Retinal pigment epithelial cell (primary cell): ENCODE results near the gene FRMD6.

Experiments used
- DNase-seq: peaks from one replicate; pipeline ENCODE4 v3.0.0-alpha.2; 2010; ENCODE audit warnings: low read depth
- H3K4me3 ChIP-seq: 2 replicates; pipeline ENCODE4 v1.5.1; 2011; ENCODE audit warnings: mild to moderate bottlenecking, low read length, control low read depth, moderate library complexity
- CTCF ChIP-seq: conservative IDR thresholded peaks from 2 replicates; pipeline ENCODE4 v1.5.1; 2011; ENCODE audit warnings: low read depth, low read length, control low read depth, inconsistent platforms

FRMD6 gene

GRCh38 chr14:51715742-51716141 is 64.0 kb downstream of the FRMD6 start:
- no peak for TF ChIP-seq CTCF
- no peak for DNase-seq
- no peak overlapping the region for H3K4me3 ChIP-seq

GRCh38 chr14:51716610-51717009 is 64.9 kb downstream of the FRMD6 start:
- peak; percentile 2 for DNase-seq
- TF ChIP-seq CTCF, result no peak
- no peak overlapping the region for H3K4me3 ChIP-seq

- no peak for DNase-seq
- TF ChIP-seq CTCF, result no peak
Observed at GRCh38 chr14:51717766-51718165, 66.1 kb downstream of the FRMD6 start.

GRCh38 chr14:51719955-51720354 is 68.2 kb downstream of the FRMD6 start:
- H3K4me3 ChIP-seq, result no peak overlapping the region
- DNase-seq, result no peak
- no peak for TF ChIP-seq CTCF

More at GRCh38 chr14:51717766-51718165, 66.1 kb downstream of the FRMD6 start:
- H3K4me3 ChIP-seq, result no peak overlapping the region

- no peak overlapping the region for H3K4me3 ChIP-seq
- TF ChIP-seq CTCF, result no peak
- no peak for DNase-seq
Observed at GRCh38 chr14:51723990-51724389, 72.3 kb downstream of the FRMD6 start.

- no peak for DNase-seq
- H3K4me3 ChIP-seq, result no peak overlapping the region
- no peak for TF ChIP-seq CTCF
Observed at GRCh38 chr14:51724650-51725049, 72.9 kb downstream of the FRMD6 start.

GRCh38 chr14:51725061-51725460 is 73.4 kb downstream of the FRMD6 start:
- no peak for DNase-seq
- TF ChIP-seq CTCF, result no peak
- H3K4me3 ChIP-seq, result no peak overlapping the region
